IPS-NIHi7 (cell line): ENCODE data around the gene BAIAP3.

ENCODE experiments used
- DNase-seq: peaks from one replicate; pipeline ENCODE4 v3.0.0; 2012; ENCODE audit warnings: mixed read lengths; ENCODE audit errors: extremely low spot score

Gene BAIAP3

DNA sequence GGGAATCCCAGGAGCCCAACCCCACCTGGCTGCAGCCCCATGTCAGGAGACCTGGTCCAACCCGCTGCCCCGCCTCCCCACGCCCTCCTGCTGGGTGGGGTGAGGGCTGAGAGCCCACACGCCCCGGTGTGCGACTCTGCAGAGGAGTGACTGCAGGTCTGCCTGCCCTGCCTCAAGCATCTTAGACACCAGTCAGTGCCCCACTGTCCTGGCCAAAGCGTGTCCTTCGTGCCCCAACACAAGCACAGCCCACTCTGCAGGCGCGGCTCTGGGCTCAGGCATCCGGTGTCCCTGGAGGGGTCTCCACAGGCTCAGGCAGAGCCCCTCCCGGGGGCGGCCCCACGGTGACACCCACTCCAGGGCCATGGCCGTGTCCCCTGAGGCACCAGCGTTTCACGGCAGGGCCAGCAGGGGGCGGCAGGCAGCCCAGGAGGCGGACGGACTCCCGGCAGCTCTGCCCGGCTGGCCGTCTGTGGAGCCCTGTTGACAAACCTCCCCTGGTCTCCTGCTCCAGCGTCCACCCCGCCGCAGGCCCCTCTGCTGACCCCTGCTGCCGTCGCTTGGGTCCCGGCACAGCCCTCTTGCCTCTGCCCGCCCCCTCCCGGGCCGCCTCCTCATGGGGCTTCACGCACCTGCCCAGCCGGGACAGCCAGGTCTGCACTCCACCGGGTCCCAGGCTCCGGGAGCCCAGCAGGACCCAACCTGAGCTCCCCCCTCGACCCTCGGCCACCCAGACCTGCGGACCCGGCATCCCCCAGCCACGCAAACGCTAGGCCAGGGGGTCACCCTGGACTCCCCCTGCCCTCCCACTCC lies 32.6 kb upstream of the BAIAP3 start:
- DNase-seq: peak; percentile 89

DNA sequence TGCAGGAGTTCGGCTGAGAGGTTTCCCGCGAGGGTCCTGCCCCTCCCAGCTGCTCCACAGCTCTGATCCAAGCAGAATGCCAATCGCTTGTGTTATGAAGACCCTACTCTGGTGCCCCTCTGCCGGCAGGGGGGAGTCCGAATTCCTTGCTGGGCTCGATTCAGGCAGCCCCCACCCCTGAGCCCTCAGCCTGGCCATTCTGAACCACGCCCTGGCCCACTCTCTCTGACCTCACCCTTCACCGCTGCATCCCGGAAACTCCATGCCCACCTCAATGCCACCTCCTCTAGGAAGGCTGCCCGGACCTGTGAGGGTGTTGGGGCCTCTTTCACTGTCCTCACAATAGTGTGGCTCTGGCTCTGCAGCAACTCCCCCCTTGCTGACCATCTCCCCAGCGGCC lies 31.9 kb upstream of the BAIAP3 start:
- DNase-seq: no peak

DNA sequence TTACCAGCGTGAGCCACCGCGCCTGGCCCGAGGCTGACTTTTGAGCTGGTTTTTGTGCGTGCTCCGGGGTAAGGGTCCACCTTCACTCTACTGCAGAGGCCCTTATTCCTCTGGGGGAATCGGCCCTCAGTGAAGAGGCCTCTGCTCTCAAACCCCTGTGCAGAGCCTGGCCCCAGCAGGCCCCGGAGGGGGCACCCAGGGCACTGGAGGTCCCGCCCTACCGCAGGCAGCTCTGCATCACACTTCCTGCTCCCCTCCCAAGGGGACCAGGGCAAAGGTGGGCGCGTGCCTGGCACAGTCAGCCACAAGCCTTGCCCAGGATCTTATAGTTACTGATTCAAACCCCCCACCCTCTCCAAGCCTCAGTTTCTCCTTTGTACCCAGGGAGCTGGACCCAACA lies 27.6 kb upstream of the BAIAP3 start:
- DNase-seq: no peak

DNA sequence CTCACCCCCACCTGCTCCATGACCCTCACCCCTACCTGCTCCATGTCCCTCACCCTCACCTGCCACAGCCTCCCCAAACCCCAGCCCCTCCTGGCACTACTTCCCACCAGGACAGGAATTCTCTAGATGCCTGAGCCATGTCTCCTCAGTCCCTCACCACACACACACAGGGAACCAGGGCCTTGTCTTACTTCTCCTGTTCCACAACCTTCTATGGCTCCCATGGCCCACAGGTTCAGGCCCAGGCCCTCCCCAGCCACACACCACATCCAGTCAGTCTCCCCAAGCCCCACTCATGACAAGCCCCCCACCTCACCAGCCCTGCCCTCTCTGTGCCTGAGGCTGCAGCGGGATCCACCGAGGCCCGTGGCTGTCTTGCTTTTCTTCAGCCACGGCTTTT lies 27.1 kb upstream of the BAIAP3 start:
- DNase-seq: no peak

DNA sequence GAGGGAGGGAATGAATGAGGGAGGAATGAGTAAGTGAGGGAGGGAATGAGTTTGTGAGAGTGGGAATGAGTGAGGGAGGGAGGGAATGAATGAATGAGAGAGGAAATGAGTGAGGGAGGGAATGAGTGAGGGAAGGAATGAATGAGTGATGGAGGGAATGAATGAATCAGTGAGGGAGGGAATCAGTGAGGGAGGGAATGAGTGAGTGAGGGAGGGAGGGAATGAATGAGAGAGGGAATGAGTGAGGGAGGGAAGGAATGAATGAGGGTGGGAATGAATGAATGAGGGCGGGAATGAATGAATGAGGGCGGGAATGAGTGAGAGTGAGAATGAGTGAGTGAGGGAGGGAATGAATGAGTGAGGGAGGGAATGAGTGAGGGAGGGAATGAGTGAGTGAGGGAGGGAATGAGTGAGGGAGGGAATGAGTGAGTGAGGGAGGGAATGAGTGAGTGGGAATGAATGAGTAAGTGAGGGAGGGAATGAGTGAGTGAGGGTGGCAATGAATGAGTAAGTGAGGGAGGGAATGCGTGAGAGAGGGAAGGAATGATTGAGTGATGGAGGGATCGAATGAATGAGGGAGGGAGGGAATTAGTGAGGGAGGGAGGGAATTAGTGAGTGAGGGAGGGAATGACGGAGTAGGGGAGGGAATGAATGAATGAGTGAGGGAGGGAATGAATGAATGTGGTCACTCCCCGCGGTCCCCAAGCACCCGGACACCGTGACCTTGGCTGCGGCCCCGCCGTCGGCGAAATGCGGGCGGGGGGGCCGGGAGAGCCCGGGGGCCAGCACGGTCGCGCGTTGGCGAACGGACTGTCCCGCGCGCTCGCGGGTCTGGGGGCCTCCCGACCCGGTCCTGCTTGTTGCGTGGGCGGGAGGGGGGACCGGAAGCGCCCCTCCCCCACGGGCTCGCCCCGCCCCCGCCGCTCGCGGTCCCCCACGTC lies 25.1 kb upstream of the BAIAP3 start:
- no peak for DNase-seq

DNA sequence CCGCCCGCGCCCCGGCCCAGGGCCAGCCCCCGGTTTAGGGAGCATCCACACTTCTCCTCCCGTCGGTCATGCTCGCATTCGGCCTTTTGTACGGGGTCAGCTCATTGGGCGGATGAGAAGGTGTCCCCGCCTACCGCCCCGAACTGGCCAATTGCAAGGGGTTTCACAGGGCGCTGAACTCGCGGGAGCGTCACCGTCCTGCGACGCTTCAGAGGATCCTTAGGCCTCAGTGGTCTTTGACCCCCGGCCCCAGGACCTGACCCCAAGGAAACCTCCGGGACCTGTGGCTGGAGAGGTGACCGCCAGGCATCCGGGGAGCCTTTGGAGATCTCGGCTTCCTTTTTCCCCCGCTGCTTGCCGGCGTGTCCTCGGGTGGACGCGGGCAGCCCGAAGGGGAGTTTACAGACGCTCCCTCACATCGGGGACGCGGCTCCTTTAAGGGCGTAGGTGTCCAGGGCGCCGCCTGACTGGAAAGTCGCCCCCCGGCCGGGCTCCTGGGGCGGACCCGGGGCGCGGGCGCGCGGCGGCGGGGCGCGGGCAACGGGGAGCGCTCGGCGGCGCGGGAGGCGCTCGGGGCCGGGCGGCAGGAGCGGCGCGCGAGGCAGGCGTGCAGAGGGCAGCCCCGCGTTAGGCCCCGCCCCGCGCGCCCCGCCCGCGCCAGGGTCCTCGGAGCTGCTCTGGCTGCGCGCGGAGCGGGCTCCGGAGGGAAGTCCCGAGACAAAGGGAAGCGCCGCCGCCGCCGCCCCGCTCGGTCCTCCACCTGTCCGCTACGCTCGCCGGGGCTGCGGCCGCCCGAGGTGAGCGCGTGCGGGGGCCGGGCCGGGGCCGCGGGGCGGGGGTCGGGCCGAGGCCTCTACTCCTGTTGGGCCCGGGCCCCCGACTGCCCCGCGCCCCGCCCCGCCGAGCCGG lies 24.2 kb upstream of the BAIAP3 start, which contains the start of gene UBE2I:
Gene UBE2I (plus strand): TSS at position 660 of the 909 bp plus-strand sequence. CDS start 4,395 bp downstream, outside the sequence.
- peak; percentile 93 for DNase-seq

DNA sequence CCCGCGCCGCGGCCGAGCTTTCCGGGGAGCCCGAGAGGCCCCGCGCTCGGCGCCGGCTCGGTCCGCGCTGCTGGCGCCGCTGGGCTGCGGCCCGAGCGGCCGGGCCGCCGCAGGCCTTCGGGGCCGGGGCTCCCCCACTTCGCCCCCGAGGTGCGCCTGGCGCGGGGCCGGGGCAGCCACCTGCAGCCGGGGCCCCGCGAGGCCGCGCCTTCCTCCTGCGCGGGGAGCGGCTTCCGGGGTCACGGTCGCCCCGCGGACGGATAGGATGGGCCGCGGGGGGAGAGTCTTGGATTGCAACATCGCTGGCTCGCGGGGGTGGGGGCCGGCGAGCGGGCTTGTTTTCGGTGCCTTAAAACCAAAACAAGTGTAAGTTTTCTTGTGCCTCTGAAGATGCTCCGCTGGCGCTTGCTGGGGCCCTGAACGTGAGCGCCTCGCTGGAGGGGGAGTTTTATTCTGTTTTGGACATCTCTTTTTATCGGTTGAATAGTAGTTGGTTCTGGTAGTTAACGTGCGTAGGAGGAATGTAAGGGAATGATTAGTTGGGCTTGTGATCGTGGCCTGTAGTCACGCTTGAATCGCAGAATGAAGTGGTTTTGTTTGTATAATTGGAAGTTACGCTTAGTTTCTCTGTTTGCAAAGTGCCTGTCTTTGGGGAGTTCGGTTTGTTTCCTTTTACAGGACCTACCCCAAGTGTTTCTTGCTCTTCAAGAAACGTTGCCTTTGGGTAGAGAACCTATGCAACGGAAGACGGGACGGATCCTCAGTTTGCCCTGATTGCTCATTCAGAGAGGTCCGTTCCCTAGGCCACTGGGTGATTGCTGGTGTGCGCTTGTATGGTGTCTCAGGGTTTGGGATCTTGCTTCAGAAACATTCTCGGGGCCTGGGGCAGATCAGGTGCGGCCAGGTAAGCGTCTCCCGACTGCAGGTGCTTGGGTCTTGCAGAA lies 23.3 kb upstream of the BAIAP3 start:
- no peak for DNase-seq

DNA sequence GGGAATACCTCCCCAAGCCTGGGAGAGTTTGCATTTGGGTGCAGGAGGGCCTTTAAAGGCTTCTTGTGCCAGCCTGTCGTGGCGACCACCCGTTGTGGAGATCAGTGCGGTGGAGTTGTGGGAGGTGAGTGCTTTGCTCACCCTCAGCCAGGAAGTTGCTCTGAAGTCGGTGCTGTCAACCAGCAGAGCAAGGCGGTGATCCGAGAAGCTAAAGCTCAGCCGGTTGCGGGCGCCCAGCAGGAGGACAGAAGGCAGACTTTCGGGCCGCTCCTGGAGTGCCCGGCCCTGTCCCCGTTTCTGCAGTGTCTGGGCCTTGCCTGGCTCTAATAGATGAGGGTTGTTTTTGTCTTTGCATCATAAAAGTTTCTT lies 22.6 kb upstream of the BAIAP3 start:
- no peak for DNase-seq

DNA sequence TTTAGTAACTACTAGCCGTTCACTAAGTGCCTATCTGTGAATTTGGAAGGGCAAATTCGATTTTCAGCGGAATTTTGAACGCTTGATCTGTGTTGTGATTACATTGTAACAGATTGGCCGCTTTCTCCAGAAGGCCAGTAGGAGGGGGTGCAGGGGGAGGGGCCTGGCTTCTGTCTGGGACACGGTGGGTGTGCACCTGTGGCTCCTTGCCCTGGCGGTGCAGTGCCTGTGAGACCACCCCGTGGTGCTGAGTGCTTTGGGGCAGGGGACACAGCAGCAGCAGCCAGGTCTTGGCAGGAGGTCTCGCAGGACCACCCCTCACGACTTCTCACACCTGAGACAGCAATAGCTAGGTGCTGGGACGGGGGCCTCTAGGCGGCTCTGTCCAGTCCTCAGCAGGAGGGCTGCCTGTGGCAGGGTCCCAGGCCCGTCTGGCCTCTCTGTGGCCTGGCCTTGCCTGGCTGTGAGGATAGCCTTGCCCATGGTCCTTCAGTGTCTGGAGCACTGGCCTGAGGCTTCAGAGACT lies 22.2 kb upstream of the BAIAP3 start:
- no peak for DNase-seq

DNA sequence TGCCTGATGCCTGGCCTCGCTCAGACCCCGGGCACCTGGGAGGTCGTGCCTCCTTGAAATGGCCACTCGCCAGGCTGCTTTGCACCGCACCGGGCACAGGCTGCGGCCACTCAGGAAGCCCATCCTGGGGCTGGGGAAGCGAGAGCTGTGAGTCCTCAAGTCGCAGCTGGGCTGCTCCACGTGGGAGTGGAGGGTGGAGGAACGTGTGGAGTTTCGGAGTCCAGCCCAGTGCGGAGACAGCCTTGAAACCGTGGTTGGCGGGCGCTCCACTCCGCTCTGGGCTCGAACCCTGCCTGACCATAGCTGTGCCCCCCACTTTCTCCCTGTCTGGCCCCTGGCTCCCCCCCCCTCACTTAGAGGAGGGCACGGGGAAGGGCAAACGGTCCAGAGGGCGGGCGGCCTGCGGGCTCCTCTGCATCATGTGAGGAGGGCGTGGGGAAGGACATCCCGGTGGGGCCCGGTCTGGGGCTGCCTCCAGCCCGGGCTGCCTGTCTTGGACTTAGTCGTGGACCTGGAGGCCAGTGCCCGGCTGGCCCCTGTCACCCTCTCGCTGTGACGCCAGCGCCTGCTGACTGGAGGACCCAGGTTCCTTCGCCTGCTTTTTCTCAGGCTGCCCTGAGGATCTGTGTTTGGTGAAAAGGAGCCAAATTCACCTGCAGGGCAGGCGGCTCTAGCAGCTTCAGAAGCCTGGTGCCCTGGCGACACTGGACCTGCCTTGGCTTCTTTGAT lies 21.5 kb upstream of the BAIAP3 start:
- DNase-seq: no peak

DNA sequence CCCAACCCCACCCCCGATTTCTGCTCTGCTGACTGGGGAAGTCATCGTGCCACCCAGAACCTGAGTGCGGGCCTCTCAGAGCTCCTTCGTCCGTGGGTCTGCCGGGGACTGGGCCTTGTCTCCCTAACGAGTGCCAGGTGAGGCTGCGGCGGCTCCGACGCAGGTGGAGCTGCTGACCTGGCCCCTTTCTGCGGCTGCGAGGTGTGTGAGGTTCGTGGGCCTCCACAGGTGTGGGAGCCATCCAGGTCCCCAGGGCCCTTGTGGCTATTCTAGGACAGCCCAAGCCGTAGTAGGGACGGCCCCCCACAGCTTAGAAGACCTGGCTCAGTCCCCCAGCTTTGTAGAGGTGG lies 21.0 kb upstream of the BAIAP3 start:
- DNase-seq: no peak

DNA sequence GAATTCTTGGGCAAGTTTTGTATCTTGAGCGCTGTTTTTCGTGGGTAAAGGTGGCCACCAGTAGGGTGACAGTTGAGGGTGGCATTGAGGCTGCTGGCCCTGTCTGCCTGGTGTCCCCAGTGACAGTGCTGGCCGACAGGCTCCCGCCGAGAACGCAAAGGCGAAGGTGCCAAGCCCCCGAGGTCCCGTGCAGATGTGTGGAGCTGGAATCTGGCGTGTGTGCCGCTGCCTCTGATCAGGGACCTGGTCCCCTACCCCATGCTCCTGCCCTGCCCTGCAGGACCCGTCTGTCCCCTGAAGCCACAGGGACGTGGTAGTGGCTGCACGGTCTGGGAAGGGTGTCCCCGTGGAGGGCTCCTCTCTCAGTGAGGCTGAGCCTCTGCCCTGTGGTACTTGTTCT lies 20.5 kb upstream of the BAIAP3 start:
- DNase-seq: no peak

DNA sequence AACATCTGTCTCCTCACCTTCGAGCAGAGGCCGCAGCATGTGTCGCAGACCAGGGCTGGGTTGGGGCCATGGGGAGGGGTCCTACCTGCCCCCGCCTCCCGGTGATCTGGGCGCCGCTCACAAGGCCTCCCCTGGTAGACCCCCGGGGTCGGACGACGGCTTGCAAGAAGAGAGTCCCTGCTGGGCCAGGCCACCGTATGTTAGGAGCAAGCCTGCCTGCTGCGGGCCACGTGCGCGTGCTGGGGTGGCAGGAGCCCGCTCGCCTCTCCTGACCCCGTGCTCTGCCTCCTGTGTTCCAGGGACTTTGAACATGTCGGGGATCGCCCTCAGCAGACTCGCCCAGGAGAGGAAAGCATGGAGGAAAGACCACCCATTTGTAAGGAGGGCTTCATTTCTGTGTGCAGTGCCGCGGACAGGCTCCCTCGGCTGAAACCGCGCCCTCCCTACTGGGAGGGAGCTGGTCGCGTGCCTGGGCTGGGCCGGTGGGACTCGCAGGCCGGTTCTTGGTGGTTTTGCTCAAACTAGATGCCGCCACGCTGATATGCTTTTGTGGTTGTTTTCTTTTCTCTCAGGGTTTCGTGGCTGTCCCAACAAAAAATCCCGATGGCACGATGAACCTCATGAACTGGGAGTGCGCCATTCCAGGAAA lies 19.6 kb upstream of the BAIAP3 start:
- DNase-seq: no peak

DNA sequence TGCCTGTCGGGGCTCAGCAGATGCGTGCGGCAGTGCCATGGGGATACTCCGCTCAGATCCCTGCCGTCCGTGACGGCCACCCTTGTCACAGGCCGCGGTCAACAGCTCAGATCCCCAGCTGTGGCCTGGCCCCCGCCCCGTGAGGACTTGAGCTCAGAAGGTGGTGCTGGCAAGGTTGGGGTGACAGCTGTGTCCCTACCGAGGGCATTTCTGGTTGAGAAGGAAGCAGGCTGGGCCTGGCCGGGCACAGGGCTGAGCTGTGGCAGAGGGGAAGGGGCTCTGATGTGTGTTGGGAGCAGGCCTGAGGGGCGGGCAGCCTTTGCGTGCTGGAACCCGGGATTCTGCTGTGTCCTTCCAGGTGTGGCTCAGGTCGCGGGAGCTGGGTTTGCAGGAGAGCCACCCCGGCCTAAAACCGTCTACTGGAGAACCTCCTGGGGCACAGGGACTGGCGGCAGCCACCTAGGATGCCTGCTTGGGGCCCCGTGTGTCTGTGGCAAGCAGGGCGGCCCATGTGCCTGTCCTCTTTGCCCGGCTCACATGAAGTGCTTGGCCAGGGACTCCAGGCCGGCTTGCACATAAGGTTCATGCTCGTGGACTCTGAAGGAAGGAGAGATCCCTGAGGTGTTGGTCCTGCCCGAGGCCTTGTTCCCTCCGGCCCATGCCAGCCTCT lies 18.9 kb upstream of the BAIAP3 start:
- no peak for DNase-seq

DNA sequence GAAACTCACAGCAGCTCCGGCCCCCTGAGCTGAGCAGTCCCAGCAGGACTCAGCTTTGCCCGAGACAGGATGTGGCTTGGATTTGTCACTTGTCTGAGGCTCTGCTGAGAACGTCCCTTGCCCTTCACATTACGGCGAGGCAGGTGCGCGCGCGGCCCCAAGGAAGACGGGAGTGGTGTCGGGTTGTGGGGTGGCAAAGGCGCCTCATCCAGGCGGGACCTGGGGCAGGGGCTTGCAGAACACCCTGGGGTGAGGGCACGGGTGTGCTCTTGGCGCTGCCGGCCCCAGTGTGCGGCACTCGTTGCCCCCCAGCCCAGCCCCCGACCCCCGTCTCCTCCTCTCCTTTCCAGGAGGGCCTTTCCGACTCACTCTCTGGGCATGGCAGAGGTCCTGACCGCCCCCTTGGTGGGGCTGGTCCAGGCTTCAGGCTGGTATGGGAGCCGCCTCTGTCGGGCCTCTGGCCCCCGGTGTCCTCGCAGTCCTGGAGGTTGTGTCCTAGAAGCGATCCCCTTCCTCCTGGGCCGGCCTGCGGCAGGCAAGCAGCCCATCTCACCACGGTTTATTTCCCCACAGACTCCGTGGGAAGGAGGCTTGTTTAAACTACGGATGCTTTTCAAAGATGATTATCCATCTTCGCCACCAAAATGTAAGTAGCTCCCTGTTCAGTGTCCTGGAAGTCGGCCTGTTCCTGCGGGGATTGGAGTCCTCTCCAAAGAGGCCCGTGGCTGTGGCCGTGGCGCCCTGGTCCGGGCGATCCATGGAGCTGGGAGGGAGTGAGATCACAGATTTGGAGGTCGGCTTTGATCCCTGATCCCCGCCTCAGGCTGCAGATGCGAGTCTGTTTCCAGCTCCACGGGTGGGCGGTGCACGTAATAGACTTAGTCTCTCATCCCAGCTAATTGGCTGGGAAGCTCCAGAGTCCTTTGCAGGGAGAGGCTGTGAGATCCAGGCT lies 18.1 kb upstream of the BAIAP3 start:
- no peak for DNase-seq

DNA sequence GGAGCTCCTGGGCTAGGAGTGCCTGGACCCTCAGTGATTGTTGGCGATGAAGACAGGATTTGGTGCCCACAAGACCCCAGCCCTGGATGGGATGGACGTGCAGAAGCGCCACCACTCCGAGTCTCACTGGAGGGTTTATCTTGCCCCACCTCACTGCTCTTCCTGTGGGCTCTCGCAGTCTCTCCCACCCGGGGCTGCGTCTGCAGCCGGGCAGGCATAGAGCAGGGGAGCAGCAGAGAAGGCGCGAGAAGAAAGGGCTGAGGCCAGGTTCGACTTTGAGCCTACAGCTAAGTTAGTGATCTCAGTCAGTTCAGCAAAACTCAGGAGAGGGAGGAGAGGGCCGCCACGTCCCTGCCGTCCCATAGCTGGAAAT lies 17.4 kb upstream of the BAIAP3 start:
- DNase-seq: no peak

DNA sequence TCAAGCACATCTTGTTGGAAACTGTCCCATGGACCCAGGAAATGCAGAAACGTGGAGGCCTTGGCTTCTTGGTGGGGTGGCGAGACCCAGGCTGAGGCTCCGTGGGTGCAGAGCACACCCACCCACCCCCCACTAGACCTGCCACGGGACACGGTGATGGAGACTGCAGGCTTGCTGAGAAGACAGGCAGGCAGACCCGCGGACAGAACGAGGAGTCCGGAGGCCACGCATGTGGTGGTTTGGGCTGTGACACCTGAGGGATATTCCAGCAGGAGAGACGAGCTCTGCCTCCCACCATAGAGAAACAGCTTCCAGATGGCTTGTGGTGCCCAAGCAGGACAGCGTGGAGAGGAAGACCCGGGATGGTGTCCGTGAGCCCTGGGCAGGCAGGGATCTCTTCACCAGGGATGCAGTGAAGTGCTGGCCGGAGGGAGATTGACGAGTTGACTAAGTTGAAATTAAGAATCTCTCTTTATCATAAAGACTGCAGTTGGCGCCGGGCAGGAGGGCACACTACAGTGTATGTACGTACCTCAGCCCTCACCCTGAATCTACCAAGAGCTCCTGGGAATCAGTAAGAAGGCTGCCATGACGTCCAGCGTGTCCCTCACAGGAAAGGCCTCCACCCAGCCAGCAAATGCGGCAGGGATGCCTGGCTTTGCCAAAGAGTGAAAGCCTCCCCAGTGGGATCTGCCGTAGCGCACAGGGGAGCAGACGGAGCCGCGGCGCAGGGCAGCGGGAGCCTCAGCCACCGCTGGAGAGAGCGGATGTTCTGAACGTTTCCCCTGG lies 15.8 kb upstream of the BAIAP3 start:
- DNase-seq: no peak
